Activated T-cell treated with anti-CD3 and anti-CD28 coated beads, Interleukin-2, amount 50 U/mL, for 72 hours (primary cell): ENCODE data around the gene NEK3. TPM values are rescaled to one million over a fixed set of nuclear protein-coding genes. Genes with fewer than 3 reads are reported as not detected.
A peak's percentile ranks its signal among the peaks of the same experiment; 100 is the strongest.

ENCODE experiments used
- ATAC-seq, 2 donors: fragments of 150-1000 bp; cut with Tn5 transposase; replicated peaks in 1 of 2; 2 replicates each; pipeline ENCODE4 v1.10.0; 2021; ENCODE audit warnings: moderate library complexity in 2 of 2, mild to moderate bottlenecking in 1 of 2
- DNase-seq, 2 donors: peaks; one replicate each; pipeline ENCODE4 v3.0.0; 2021 to 2022; ENCODE audit warnings: mixed read lengths in 1 of 2
- H3K27ac Mint-ChIP-seq: one replicate; pipeline ENCODE4 v1.8.0; 2022; ENCODE audit warnings: mild to moderate bottlenecking, moderate library complexity, mixed read lengths
- H3K27me3 Mint-ChIP-seq: one replicate; pipeline ENCODE4 v1.8.0; 2022; ENCODE audit warnings: low read depth, mixed read lengths
- H3K36me3 Mint-ChIP-seq, 2 donors: one replicate each; pipeline ENCODE4 v1.8.0; 2022; ENCODE audit warnings: mixed read lengths in 2 of 2, mild to moderate bottlenecking in 1 of 2; ENCODE audit not compliant: insufficient read depth in 2 of 2
- H3K4me1 Mint-ChIP-seq: one replicate; pipeline ENCODE4 v1.8.0; 2022; ENCODE audit warnings: low read depth, mixed read lengths
- H3K4me3 Mint-ChIP-seq, 2 donors: one replicate each; pipeline ENCODE4 v1.8.0; 2022; ENCODE audit warnings: mild to moderate bottlenecking in 2 of 2, mixed read lengths in 2 of 2, moderate library complexity in 2 of 2
- H3K9me3 Mint-ChIP-seq, 2 donors: one replicate each; pipeline ENCODE4 v1.8.0; 2022; ENCODE audit warnings: mixed read lengths in 2 of 2
- total RNA-seq, 2 donors: library from RNA; stranded (reverse); gene quantifications; one replicate each; pipeline ENCODE4 v1.2.3, GENCODE V29; 2022

The NEK3 gene
- total RNA-seq, 2 donors from 2014 or later, result 14.4 to 14.9 TPM

DNA sequence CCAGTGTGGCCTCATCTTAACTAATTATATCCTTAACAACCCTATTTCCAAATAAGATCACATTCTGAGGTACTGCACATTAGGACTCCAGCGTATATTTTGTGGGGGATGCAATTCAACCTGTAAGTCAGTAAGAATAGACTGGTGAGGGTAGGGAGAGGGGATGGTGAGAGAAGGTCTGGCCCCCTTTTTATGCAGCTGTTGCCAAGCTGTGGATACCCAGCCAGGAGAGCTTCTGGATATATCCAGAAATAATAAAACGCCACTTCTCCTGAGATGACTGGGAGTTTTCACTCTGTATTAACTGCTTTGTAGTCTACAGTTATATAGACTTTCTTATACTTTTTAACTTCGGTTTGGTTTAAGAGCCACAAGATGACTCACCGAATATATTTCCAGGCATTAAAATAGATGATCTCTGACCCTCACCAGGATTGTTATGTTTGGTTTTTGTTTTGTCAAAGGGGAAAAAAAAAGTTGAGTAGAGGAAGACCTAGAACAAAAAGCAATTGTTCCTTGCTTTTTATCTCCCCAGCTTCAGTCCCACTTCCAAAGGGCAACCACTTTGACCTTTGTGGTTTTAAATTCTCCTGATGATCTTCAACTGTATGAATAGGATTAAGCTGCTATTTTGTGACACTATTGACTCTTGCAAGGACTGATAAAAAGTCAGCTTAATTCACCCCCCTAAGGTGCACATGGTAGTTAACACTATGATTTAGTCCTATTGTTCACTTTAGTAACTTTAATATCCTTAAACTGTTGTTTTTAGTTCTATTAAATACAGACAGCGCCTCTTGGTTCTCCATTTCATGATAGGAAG is 3.1 kb upstream of the NEK3 start:
- Mint-ChIP-seq H3K4me1 (peaks cover 15% of the 10 kb centered on the region), H3K27me3 (peaks cover 7% of the 10 kb centered on the region), H3K9me3 (no peaks in the 10 kb centered on the region), H3K4me3 (no peak overlapping the region), H3K27ac (no peak overlapping the region), H3K36me3 (no peaks in the 10 kb centered on the region)
- DNase-seq, result no peak
- ATAC-seq, result no peak

DNA sequence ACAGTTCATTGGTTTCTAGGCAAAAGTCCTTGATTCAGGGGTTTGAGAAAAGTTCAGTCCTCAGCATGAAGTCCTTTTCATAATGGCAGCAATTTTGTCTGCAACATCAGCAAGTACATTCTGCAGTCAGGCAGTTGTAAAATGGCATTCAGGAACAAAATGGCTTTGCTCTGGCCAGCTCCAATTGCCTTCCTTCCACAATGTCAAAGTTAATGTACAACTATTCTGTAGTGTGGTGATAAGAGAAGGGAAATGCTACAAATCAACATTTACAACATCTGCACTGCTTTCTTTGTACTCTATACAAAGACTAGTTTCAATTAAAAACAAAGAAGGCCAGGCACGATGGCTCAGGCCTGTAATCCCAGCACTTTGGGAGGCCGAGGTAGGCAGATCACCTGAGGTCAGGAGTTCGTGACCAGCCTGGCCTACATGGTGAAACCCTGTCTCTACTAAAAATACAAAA is 1.8 kb upstream of the NEK3 start:
- Mint-ChIP-seq H3K36me3 (no peaks in the 10 kb centered on the region), H3K27me3 (peaks cover 7% of the 10 kb centered on the region), H3K4me1 (peaks cover 15% of the 10 kb centered on the region), H3K27ac (no peak overlapping the region), H3K4me3 (no peak overlapping the region), H3K9me3 (no peaks in the 10 kb centered on the region)
- ATAC-seq (no peak), DNase-seq (no peak)

DNA sequence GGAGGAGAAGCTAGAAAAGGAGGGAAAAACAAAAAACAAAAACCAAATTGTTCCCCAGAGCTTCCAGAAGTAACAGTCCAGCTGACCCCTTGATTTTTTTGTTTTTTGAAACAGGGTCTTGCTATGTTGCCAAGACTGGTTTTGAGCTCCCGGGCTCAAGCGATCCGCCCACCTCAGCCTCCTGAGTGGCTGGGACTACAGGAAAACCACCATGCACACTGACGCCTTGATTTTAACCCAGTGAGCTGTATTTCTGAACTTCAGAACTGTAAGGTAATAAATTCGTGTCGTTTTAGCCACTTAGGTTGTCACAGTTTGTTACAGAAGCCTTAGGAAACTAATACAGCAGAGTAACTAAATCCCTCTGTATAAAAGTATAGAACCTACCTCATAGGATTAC is 1.1 kb upstream of the NEK3 start:
- no peak for ATAC-seq
- Mint-ChIP-seq H3K4me3 (peak overlapping the region in 1 of 2 donors; percentile 21), H3K27ac (no peak overlapping the region)

DNA sequence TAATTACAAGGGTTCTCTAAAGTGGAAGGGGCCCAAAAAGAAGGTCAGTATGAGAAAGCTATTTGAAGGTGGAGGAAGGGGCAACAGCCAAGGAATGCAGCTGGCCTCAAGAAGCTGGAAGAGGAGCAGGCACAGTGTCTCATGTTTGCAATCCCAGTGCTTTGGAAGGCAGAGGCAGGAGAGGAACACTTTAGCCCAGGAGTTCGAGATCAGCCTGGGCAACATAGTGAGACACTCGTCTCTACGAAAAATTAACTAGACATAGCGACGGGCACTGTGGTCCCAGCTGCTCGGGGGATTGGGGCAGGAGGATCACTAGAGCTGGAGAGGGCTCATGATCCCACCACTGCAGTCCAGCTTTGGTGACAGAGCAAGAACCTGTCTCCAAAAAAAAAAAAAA is 656 bp upstream of the NEK3 start:
- Mint-ChIP-seq H3K4me1 (peaks cover 15% of the 10 kb centered on the region), H3K9me3 (no peaks in the 10 kb centered on the region), H3K27me3 (peaks cover 7% of the 10 kb centered on the region), H3K36me3 (no peaks in the 10 kb centered on the region), H3K4me3 (peak overlapping the region; percentile 82 to 90), H3K27ac (peak overlapping the region; percentile 8)
- no peak for ATAC-seq
- DNase-seq, result no peak

More for the DNA sequence above, 1.1 kb upstream of the NEK3 start:
- Mint-ChIP-seq H3K36me3 (no peaks in the 10 kb centered on the region), H3K9me3 (no peaks in the 10 kb centered on the region), H3K4me1 (peaks cover 15% of the 10 kb centered on the region), H3K27me3 (peaks cover 7% of the 10 kb centered on the region)
- no peak for DNase-seq

DNA sequence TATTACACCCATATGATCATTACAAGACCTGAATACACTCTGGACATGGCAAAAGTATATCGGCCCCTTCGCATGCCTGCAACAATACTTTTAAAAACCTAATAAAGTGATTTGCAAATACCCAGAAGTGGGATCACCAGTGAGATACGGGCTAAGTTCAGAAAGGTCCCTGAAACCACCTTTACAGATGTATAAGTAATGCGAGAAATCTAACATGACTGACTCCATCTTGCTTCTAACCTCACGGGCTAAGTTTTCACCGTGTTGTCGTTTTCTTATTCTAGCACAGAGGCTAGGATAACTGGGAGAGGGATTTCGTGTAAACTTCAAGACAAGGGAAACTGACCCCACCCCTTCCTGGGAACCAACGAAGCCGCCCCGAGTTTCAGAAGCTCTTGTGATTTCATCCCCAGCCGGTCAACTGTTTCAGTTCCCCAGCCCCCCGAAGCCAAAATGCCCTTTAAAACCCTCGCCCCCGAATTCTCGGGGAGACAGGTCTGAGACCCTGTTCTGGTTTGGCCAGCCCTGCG is 703 bp downstream of the NEK3 start:
- DNase-seq (no peak), ATAC-seq (peak; percentile 2 to 5)
- peaks cover 7% of the 10 kb centered on the region for H3K27me3 Mint-ChIP-seq
- H3K4me3 Mint-ChIP-seq, result peak overlapping the region; percentile 82 to 90
- H3K9me3 Mint-ChIP-seq, result no peaks in the 10 kb centered on the region
- peaks cover 15% of the 10 kb centered on the region for H3K4me1 Mint-ChIP-seq
- peak overlapping the region; percentile 59 for H3K27ac Mint-ChIP-seq
- H3K36me3 Mint-ChIP-seq, result no peaks in the 10 kb centered on the region

DNA sequence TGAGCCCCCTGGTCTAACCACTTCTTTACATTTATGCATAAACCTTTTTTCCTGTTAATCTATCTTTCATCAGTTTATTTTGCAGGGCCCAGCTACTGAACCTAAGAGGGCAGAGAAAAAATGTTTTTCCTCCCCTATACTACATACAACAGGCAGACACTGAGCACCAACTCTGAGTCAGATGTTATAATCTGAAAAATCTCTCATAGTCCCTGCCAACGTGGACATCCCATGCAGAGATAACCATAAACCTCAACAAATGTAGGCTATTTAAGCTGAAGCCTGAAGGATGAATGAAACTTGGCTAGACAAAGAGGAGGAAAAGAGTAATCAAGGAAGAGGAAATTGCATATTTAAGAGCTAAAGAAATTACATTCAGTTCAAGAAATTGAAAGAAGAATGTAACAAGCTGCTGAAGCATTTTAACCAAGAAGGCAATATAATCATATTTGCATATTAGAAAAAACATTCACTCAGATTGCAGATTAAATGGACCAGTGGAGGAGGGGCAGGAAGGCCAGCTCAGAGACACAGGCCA is 2.6 kb downstream of the NEK3 start:
- peaks cover 7% of the 10 kb centered on the region for H3K27me3 Mint-ChIP-seq
- DNase-seq (no peak), ATAC-seq (no peak)
- H3K4me3 Mint-ChIP-seq, result peak overlapping the region in 1 of 2 donors; percentile 8
- H3K4me1 Mint-ChIP-seq, result peaks cover 7% of the 10 kb centered on the region
- no peaks in the 10 kb centered on the region for H3K9me3 Mint-ChIP-seq
- no peaks in the 10 kb centered on the region for H3K36me3 Mint-ChIP-seq
- H3K27ac Mint-ChIP-seq, result peak overlapping the region; percentile 23

DNA sequence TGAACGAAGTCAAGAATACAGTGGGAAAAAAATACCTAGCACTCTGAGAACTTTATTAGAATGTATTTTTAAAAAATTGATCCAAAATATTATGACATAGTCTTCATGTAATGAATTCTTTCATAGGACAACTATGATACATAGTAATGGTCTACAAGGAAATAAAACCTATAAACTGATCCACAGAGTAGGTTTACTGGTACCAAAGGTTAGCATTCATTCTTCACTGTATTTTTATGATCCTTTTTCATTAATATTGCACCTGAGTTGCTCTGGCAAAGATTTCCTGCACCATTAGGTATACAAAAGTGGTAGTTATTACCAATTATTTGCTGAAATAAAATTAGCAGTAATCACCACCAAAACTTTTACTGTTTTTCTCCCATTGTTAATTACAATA is 4.2 kb downstream of the NEK3 start:
- no peak for ATAC-seq
- no peak overlapping the region for H3K27ac Mint-ChIP-seq
- no peaks in the 10 kb centered on the region for H3K9me3 Mint-ChIP-seq
- H3K36me3 Mint-ChIP-seq, result no peaks in the 10 kb centered on the region
- H3K4me3 Mint-ChIP-seq, result no peak overlapping the region
- peaks cover 7% of the 10 kb centered on the region for H3K4me1 Mint-ChIP-seq
- no peak for DNase-seq
- H3K27me3 Mint-ChIP-seq, result peaks cover 7% of the 10 kb centered on the region

DNA sequence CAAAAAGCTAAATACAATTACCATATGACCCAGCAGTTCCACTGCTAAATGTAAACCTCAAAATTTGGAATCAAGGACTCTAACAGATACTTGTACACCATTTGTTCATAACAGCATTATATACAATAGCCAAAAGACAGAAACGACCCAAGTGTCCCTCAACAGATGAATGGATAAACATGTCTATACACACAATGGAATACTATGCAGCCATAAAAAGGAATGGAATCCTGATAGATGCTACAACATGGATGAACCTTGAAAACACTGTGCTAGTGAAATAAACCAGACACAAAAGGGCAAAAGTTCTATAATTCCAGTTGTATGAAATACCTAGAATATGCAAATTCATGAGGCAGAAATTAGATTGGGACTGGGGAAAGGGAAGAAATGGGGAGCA is 12.2 kb downstream of the NEK3 start:
- ATAC-seq (no peak), DNase-seq (no peak)
- Mint-ChIP-seq H3K27ac (no peak overlapping the region), H3K4me1 (no peaks in the 10 kb centered on the region), H3K36me3 (peaks cover 5% of the 10 kb centered on the region in 2 donors), H3K27me3 (no peaks in the 10 kb centered on the region), H3K9me3 (peaks cover 0 to 2% of the 10 kb centered on the region in 2 donors), H3K4me3 (no peak overlapping the region)

DNA sequence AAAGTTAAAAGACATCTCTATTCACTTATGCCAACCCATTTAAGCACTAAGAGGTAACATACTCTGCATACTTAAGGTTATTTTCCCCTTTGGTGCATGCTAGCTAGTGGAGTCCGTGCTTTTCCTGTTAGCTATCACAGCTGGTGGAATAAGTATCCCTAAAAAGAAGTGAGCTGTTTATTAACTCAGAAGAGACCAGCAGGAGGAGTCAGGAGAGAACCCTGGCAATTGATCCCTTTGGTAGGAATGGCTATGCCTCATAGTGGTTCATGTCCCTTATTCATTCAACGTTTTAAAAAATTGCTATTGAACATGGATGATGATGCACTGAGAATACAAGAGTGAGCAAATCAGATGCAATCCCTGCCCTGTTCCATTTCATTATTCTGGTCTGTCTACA is 18.1 kb downstream of the NEK3 start:
- no peaks in the 10 kb centered on the region for H3K4me1 Mint-ChIP-seq
- ATAC-seq (no peak), DNase-seq (no peak)
- H3K27me3 Mint-ChIP-seq, result no peaks in the 10 kb centered on the region
- no peak overlapping the region for H3K27ac Mint-ChIP-seq
- H3K9me3 Mint-ChIP-seq, result no peaks in the 10 kb centered on the region
- H3K4me3 Mint-ChIP-seq, result no peak overlapping the region
- no peaks in the 10 kb centered on the region for H3K36me3 Mint-ChIP-seq

DNA sequence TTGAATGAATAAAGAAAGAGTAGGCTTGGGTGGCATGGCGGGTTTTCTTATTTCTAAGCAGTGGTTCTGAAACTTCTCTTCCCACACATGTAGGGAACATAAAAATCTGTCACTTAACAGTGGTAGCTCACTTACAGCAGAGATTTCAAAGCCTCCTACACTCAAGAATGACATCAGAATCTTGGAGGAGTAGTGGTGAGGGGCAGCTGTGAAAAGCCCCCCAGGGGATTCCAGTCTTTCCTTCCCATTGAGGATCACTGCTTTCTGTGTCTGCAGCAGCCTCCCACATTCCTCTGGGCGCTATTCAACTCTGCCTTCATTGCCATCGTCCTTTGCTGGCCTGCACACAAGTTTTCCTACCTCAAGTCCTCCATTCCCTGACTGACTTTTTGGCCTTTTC is 21.9 kb downstream of the NEK3 start:
- Mint-ChIP-seq H3K4me3 (no peak overlapping the region), H3K27me3 (no peaks in the 10 kb centered on the region), H3K9me3 (no peaks in the 10 kb centered on the region), H3K4me1 (no peaks in the 10 kb centered on the region), H3K36me3 (peaks cover 0 to 1% of the 10 kb centered on the region in 2 donors), H3K27ac (no peak overlapping the region)
- ATAC-seq, result no peak
- no peak for DNase-seq

DNA sequence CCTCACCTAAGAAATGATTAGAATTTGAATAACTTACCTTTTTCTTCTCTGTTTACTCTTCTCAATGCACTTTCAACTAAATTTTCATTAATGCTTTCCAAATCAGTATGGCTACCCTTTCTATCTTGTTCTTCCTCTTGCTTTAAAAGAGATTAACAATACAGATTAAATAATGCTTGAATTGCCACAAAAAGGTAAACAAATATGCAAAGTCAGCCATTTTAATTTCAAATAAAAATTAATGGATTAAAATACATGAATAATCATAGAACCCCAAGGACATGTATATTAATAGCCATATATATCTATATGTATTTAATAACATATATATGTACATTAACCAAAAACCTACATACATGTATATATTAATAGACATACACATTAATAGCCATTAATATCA is 22.6 kb downstream of the NEK3 start:
- no peak overlapping the region for H3K27ac Mint-ChIP-seq
- H3K36me3 Mint-ChIP-seq, result peaks cover 0 to 1% of the 10 kb centered on the region in 2 donors
- H3K4me1 Mint-ChIP-seq, result no peaks in the 10 kb centered on the region
- no peaks in the 10 kb centered on the region for H3K9me3 Mint-ChIP-seq
- no peaks in the 10 kb centered on the region for H3K27me3 Mint-ChIP-seq
- H3K4me3 Mint-ChIP-seq, result no peak overlapping the region
- ATAC-seq, result no peak
- DNase-seq, result no peak

DNA sequence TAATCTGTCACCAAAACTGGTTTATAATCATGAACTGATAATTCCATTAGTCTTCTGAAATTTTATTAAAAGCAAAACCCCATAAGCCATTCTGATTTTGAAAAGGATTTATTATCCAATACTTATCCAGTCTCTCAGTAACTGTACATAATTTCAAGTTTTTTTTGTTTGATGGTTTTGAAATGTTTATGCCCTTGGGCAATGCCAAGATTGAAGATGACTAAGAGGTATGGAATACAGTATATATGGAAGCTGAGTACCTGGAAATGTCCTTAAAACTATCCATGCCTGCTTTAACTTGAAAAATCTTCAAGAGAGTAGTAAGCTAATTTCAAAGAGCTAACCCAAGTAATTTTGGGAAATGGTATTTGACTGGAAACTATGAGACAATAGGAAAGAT is 28.8 kb downstream of the NEK3 start:
- Mint-ChIP-seq H3K27ac (no peak overlapping the region), H3K4me1 (peaks cover 22% of the 10 kb centered on the region), H3K9me3 (no peaks in the 10 kb centered on the region), H3K27me3 (peaks cover 13% of the 10 kb centered on the region), H3K4me3 (peak overlapping the region in 1 of 2 donors; percentile 44), H3K36me3 (no peaks in the 10 kb centered on the region)
- ATAC-seq, result no peak
- DNase-seq, result no peak
